GM19372 (cell line): ENCODE measurements around the gene MTUS2.

ENCODE experiments used
- ATAC-seq: cut with Tn5 transposase; IDR thresholded peaks from one replicate; pipeline ENCODE4 v1.9.1; 2021; ENCODE audit warnings: mild to moderate bottlenecking, low read depth, moderate library complexity; ENCODE audit not compliant: unreplicated experiment

The MTUS2 gene

DNA sequence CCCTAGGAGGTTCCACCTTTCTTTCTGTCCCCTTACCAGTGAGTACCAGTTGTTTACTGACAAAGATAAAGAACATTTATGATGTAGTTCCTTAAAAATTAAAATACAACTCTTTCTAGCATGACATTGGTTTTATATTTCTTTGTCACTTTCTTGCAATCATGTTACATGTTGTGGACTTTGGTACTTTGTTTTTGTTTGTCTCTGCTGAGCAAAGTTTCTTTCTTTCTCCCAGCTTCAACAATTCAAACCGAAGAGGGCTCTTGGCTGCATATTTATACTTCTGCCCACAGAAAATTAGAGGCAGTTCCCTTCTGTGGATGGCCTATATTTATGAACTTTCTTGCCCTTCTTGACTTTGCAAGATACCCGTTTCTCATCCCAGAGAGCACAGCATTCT, 201.2 kb downstream of the MTUS2 start:
- no peak for ATAC-seq

DNA sequence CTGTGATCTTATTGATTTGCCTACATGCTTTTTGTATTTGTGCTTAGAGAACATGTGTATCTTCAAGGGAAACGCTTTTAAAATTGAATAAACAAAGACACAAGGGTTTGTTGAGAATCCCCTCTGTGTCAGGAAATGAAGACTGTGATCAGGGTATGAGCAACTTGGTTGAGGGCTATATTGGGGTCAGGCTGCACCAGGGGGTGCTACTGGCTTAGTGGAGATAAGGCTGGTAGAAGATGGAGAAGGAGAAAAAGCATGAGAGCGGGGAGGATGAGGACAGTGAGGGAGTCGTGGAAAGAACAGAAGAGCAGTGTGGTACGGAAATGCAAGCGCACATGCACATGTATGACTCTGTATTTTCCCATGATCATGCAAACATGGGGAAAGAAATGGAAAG, 201.6 kb downstream of the MTUS2 start:
- no peak for ATAC-seq

DNA sequence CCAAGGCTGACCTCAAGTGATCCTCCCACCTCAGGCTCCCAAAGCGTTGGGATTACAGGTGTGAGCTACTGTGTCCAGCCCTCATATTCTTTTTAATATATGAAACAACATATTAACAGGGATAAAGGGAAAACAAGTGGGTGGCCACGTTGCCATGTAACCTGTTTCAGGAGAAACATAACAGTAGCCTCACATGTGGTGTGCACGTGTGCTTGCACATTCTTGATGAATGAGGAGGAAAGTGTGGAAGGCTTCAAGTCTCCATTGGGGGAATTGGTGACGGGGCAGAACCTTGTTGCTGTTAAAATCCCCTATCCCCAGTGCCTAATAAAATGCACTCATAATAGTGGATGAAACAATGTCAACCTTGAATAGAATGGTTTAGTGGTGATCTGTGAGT, 202.3 kb downstream of the MTUS2 start:
- ATAC-seq = no peak

DNA sequence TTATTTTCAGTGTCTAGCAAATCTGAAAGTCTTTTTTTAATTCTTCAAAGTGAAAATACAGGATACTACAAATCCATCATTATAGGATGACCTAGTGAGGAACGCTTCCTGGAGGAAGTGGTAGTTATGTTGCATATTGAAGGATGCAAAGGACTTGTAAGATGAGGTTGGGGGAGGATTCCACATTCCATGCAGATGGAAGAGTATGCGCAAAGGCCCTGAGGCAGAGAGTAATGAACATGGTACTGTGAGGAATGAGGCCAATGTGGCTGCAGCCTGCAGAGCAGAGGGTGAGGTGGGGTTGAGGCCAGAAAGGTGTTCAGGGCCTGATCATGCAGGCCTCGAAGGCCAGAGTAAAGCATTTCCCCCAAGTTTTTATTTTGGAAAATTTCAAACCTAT, 202.8 kb downstream of the MTUS2 start:
- no peak for ATAC-seq

DNA sequence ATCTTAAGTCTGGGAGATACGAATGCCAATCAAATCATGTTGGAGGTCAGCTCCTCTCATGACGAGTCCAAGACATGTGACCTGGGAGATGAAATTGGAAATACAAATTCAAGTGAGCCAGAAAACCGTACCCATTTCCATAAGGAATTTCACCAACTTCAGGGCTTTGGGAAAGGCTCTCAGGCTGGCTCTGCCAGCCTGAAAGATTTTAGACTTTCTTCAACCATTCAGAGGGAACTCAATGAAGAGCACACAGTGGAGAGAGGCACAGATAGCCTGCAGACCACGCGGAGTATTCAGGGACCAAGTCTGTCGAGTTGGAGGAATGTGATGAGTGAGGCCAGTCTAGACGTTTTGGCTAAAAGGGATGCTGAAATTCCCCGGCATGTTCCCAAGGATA, 204.6 kb downstream of the MTUS2 start:
- no peak for ATAC-seq

DNA sequence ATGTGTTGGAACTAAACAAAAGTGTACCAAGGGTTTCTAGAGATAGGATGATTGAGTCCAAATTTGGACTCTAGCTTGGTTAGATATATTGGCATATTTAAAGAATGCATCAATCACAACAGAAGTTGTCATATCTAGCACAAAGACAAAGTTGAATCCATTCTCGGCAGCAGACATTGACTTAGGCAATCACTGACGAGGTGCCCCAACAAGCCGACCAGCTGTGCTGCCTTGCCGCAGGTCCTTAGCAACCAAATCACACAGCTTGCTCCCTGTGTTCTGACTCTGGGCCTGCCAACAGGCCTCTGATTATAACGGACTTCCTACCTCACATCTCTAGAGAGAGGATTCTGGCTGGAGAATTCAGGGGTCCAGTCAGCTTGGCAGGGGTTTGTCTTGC, 208.7 kb downstream of the MTUS2 start:
- ATAC-seq = no peak

DNA sequence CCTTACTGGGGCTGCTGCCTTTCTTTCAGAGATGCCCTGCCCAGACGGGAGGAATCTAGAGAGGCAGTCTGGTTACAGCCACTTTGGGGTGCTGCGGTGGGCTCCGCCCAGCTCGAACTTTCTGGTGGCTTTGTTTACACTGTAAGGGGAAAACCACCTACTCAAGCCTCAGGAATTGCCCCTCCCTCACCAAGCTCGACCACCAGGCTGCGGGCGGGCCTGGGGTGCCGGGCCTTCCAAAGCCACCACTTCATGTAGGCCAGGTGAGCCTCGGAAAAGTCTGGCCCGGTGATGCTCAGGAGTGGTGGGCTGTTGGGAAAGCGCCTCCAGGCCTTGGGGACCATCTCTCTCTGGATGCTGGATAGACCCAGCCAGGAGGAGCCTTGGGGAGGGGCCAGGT, 218.6 kb downstream of the MTUS2 start:
- no peak for ATAC-seq

DNA sequence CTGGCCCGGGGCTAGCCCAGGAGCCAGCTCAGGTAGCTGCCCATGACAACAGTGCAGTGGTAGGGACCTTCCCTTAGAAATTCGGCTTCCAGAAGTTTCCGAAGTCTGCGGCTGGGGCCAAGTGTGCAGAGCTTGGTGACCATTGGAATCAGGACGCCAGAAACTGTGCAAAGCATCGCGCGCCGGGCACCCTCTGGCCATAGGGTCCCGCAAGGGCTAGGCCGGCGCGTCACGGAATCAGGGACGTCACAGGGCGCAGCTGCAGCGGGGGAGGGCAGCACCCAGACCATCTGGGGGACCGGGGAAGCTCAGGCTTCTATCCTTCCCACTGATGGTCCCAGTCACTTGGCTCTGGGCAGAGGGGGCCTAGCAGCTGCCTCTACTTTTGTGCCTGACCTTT, 219.1 kb downstream of the MTUS2 start:
- no peak for ATAC-seq

DNA sequence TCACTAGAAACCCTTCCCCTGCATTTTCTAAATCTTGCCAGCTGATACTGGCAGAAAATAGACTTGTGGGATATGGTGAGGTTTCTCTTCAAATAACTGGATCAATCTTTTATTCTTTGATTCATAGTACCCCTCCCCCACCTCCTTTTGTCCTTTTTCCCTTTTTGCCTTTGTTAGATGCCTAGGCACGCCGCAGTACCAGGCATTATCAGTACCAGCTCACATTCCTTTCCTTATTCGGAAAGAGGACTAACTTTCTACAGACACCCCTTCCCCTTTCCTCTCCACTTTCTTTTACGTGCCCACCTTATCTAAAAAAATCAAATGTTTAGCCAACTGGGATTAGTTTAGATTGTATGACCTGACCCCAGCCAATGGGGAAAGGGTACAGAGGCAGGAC, 226.4 kb downstream of the MTUS2 start:
- no peak for ATAC-seq

DNA sequence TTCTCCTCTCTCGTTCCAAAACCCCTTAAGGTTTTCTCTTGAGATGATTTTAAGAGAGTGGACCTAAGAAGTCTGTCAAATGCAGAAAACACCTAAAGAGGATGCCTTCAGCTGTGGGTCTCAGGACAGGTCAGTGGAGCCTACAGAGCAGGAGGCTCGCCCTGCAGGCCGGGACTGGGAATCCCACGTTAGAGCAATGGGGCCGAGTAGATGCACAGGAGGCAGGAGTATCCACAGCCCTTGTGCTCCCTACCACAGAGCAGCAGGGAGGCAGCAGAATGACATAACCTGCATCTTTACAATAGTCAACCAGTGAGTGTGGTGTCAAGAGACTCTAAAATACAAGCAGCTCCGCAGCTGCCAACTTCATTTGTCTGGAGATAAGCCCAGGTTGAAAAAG, 229.4 kb downstream of the MTUS2 start:
- no peak for ATAC-seq

DNA sequence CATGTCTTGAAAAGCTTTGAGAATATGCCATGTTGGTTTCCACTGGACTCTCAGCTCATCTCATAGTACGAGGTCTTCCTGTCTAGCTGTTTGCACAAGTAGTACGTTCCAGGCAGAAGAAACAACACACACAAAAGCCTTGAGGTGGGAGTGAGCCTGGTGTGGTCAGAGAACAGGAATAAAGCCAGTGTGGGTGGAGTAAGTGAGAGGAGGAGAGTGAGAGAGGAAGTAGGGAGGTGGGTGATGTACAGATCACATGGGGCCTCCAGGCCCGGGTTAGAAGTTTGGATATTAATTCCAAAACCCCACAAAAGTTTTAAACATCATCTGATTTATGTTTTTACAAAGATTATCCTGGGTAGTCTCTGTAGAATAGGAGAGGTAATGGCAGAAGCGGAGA, 230.6 kb downstream of the MTUS2 start:
- no peak for ATAC-seq

DNA sequence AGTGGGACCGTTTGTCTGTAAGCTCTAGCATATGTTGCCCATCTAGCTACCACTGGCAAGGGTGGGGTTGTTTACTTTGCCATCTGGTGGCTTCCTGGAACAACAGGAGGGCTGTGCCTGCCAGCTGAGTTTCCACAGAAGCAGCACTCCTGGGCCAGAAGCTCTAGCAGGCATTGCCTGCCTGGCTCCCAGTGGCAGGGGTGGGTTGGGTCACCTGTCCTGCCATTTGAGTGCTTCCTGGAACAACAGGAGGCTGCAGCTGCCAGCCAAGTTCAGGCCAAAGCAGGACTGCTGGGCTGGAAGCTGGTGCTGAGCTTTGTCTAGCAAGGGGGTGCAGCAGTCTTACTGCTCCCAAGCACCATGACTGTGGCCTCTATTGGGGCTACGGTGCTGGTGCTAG, 239.7 kb downstream of the MTUS2 start:
- ATAC-seq = no peak

DNA sequence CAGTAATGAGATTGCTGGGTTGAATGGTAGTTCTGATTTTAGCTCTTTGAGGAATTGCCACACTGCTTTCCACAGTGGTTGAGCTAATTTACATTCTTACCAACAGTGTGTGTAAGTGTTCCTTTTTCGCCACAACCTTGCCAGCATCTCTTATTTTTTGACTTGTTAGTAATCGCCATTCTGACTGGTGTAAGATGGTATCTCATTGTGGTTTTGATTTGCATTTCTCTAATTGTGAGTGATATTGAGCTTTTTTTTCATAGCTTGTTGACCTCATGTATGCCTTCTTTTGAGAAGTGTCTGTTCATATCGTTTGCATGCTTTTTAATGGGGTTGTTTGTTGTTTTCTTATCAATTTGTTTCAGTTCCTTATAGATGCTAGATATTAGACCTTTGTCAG, 245.0 kb downstream of the MTUS2 start:
- no peak for ATAC-seq

DNA sequence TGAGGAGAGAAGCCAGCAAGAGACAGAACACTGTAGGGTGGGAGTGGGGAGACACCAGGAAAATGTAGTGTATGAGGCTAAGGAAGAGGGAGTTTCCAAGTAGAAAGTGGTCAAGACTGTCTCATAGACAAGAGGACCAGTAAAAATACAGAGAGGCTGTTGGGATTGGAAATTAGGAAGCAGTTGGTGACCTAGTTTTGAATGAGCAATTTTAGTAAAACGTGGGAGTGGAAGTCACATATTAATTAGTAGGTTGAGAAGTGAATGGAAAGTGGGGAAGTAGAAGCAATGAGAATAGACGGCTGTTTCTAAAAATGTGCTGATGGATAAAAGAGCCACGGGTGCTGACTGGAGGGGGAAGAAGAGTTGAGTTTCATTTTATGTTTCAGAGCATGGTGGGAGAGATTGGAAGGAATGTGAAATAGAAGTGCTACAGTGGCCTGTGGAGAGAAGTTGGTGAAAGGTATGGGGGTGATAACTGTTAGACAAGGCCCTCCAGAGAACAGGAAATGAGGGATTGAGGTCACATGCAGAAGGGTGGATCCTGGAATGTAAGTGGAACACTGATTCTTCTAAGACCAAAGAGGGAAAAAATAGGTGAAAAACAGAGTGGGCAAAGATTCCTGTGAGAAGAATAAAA, 247.3 kb downstream of the MTUS2 start:
- no peak for ATAC-seq

DNA sequence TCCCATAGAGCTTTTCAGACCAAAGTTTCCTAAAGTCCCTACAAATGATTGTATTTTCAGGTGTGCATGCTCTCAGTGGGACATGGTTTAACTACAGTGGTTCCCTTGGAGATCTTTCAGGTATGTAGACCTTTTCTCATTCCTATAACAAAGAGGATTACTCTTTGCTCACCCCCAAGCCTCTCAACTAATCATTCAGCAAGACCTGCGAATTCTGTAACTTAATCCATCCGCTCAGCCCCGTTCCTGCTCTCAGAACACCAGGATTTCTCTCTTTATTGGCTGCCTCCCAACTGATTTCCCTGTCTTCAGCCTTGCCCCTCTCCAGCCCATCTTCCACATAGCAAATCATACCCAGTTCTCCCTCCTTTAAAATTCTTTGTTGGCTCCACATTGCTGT, 253.6 kb downstream of the MTUS2 start:
- ATAC-seq = no peak

DNA sequence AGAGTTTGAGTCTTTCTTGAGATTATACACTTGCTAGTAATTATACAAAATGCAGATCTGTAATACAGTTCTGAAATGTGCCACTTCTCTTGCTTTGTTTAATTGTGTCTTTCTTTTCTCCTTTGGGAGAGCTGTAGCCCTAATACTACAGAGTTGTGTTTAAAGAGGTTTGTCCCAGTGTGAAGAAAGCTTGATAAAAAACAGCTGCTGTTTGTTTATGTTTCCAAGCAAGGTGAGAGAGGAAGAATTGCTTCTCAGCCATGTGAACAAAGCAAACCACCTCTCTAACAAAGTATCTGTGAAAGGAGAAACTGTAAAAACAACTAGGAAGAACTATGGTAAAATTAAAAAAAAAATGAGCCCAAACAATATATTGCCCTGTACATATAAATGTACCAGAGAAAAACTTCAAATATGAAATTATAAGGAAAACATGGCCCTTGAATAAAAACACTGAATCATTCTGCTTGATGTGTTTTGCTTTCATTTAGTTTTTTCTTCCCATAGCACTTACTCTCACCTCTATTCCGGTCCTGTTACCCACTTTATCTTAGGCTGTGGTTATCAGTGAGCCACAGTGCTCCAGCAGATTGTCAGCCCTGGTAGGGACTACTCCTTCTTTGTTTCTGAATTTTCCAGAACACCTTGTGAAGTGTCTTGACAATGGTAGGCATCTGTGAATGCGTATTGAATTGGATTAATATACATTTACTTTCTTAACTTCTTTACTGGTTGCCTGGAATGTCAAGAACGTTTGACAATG, 257.1 kb downstream of the MTUS2 start:
- no peak for ATAC-seq

DNA sequence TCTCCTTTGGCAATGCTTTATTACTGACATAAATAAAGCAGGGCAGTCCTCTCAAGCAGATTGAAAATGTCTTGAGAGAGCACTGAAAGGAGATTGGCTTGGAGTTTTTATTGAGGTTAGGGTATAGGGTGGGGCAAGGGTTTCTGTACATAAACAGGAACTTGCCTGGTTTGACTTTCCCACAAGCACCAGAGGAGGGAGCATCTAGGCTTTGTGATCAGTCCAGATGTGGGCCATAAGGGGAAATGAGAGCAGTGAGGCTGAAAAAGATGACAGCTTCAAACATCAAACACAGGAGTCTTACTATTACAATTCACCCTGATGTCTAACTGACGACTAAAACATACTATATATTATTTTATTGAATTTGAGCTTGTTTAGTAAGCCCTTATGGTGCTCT, 260.9 kb downstream of the MTUS2 start:
- ATAC-seq = peak; percentile 90

DNA sequence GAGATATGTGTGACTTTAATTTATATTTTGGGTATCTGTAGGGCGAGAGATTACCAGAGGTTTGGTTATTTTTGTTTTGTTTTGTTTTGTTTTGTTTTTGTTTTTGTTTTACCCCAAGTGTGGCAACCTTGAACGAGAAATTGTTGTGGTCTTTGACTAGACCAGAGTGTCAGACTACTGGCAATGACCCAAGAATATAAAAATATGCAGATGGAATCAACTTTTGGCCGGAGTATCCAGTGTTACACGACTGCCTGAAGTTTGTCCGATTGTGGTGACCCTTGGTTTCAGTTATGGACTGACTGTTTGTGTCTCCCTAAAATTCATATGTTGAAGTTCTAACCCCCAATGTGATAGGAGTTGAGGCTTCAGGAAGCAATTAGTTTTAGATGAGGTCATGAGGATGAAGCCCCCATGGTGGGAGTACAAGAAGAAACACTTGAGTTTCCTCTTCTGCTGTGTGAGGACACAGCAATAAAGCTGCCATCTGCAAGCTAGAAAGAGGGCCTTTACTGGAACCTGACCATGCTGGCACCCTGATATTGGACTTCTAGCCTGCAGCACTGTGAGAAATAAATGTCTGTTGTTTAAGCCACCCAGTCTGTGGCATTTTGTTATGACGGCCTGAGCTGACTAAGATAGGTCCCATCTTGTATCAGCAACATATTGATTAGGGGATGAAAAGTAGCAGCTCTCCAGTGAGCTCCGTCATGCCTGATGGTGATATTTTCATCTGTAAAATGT, 261.7 kb downstream of the MTUS2 start:
- ATAC-seq = no peak

DNA sequence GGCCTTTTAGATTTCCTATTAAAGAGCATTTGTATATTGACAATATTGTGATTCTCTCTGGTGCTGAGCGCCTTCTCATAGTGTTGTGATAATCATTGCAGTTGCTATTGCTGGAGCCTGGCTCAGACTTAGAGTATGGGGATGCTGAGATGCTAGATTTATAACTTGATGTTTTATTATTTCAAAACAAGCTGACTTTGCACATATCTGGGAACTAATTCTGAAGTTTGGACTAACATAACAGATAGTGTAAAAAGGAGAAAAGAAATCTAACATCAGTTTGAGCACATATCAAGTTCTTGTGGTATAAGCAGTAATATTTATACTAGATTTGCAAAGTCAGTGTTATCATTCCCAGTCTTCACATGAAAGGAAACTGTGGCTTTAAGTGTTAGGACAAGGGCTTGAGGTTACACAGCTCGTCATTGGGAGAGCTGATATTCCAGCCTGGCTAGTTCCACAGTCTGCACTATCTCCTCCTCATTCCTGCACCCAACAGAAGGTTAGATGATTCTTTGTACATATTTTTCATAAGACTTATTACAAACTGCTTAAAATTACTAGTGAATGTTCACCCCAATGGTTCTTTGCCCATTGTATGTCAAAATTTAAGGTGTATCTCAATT, 279.8 kb downstream of the MTUS2 start:
- ATAC-seq = no peak

DNA sequence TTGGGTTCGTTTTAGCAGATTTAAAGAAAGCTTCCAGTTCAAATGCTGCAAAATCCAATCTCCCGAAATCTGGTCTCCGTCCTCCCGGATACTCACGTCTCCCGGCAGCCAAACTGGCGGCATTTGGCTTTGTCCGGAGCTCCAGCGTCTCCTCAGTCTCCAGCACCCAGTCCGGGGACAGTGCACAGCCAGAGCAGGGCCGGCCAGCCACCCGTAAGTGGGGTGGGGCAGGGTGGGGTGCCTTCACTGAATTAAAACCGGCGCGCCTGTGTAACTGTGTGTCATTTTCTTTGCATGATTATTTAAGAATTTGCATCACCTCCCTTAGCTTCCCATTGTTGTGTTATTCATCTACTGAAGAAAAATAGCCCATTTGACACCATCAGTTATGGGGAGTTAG, 280.6 kb downstream of the MTUS2 start:
- ATAC-seq = no peak

DNA sequence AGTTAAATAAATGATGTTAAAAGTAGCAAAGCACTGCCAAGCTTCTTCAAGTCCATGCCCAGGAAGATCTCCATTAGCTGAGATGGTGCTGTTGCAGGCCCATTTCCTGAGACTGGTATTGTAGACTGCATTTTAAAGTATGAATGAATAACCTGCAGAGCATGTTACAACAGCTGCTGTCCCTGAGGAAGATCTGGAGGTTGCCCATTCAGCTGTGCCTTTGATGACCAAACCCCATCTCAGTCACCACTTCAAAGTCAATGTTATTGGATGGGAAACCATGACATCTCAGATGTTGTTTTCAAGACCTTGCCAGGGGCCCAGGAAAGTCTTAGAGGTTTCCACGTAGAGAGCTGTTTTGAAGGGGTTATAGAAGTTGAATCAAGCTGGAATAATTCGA, 281.3 kb downstream of the MTUS2 start:
- no peak for ATAC-seq
